ENCODE data around the gene GABBR1. TPM values are rescaled to one million over a fixed set of nuclear protein-coding genes. Genes with fewer than 3 reads are reported as not detected.

The GABBR1 gene
- total and polyA plus RNA-seq, 2 donors (not counting 1 experiment from before 2014, with no cell fraction given): 198 to 241 TPM

GRCh38 chr6:29532320-29532951, 100.5 kb downstream of the GABBR1 start:
- 83% methylated on average over 1 of the region's 2 CpGs for WGBS (ENCODE audit: insufficient coverage)
- H3K36me3 ChIP-seq (replicated peaks in 1 of 2; ENCODE audit: control extremely low read depth in 1 of 2, control insufficient read depth in 1 of 2, extremely low read depth in 1 of 2, insufficient read depth in 2 of 2, low read length in 1 of 2): no peaks in the 10 kb centered on the region
- ChIA-PET POLR2A (interaction anchor here (0.6 kb wide), 1 partner anchor 204 kb away, joined by 12 read pairs; no protein-coding TSS in a partner anchor), CTCF (no interaction called here)
- DNase-seq: no peak
- no peak overlapping the region for H3K27ac ChIP-seq (ENCODE audit: low read length in 2 of 2)
- H3K4me1 ChIP-seq (ENCODE audit: control insufficient read depth in 2 of 2, insufficient read depth in 2 of 2, low read length in 2 of 2): no peaks in the 10 kb centered on the region
- H4K20me1 ChIP-seq (ENCODE audit: control insufficient read depth, insufficient read depth, low read length, poor library complexity, severe bottlenecking): no peaks in the 10 kb centered on the region
- intact Hi-C loops (cut with micrococcal nuclease): no loop called here
- Mint-ChIP-seq H3K9me3 (ENCODE audit: insufficient read depth) (no peaks in the 10 kb centered on the region), H3K4me1 (no peaks in the 10 kb centered on the region), H3K27ac (no peak overlapping the region), H3K4me3 (no peak overlapping the region), H3K27me3 (peaks cover 11% of the 10 kb centered on the region)
- no peak overlapping the region for H2AFZ ChIP-seq (ENCODE audit: insufficient read depth, low read depth, low read length, poor library complexity, severe bottlenecking)
- H3K9me3 ChIP-seq (ENCODE audit: control extremely low read depth in 1 of 3, control insufficient read depth in 2 of 3, insufficient read depth in 1 of 3, low read length in 2 of 3): no peaks in the 10 kb centered on the region
- TF ChIP-seq CTCF (IDR thresholded peaks at IDR 0.05): no peak
- TF ChIP-seq EZH2 (IDR thresholded peaks at IDR 0.05; ENCODE audit: borderline replicate concordance, insufficient read depth, low read depth, low read length, poor library complexity, severe bottlenecking): no peak
- no peak for ATAC-seq (ENCODE audit: low read depth)
- H3K79me2 ChIP-seq (ENCODE audit: control insufficient read depth, insufficient read depth, low read length): no peaks in the 10 kb centered on the region
- H3K27me3 ChIP-seq (replicated peaks in 1 of 4; ENCODE audit: control extremely low read depth in 1 of 4, control insufficient read depth in 3 of 4, insufficient read depth in 4 of 4, low read length in 3 of 4): no peaks in the 10 kb centered on the region
- no peak overlapping the region for H3K9ac ChIP-seq (ENCODE audit: low read length)
- no peak overlapping the region for H3K4me3 ChIP-seq (ENCODE audit: control extremely low read depth in 1 of 5, extremely low read depth in 1 of 5, insufficient read depth in 1 of 5, low read depth in 2 of 5, low read length in 4 of 5)
- no peak overlapping the region for H3K4me2 ChIP-seq (replicated peaks; ENCODE audit: low read depth, low read length, poor library complexity, severe bottlenecking)

GRCh38 chr6:29531668-29532067, 101.3 kb downstream of the GABBR1 start:
- Histone ChIP-seq H3K9ac (ENCODE audit: low read length) (no peak overlapping the region), H3K27me3 (replicated peaks in 1 of 4; ENCODE audit: control extremely low read depth in 1 of 4, control insufficient read depth in 3 of 4, insufficient read depth in 4 of 4, low read length in 3 of 4) (peaks cover 0 to 3% (median 0%) of the 10 kb centered on the region in 4 experiments), H3K4me2 (replicated peaks; ENCODE audit: low read depth, low read length, poor library complexity, severe bottlenecking) (no peak overlapping the region), H3K4me1 (ENCODE audit: control insufficient read depth in 2 of 2, insufficient read depth in 2 of 2, low read length in 2 of 2) (no peaks in the 10 kb centered on the region), H3K79me2 (ENCODE audit: control insufficient read depth, insufficient read depth, low read length) (no peaks in the 10 kb centered on the region), H3K36me3 (replicated peaks in 1 of 2; ENCODE audit: control extremely low read depth in 1 of 2, control insufficient read depth in 1 of 2, extremely low read depth in 1 of 2, insufficient read depth in 2 of 2, low read length in 1 of 2) (no peaks in the 10 kb centered on the region), H3K4me3 (ENCODE audit: control extremely low read depth in 1 of 5, extremely low read depth in 1 of 5, insufficient read depth in 1 of 5, low read depth in 2 of 5, low read length in 4 of 5) (no peak overlapping the region), H3K9me3 (ENCODE audit: control extremely low read depth in 1 of 3, control insufficient read depth in 2 of 3, insufficient read depth in 1 of 3, low read length in 2 of 3) (no peaks in the 10 kb centered on the region), H4K20me1 (ENCODE audit: control insufficient read depth, insufficient read depth, low read length, poor library complexity, severe bottlenecking) (no peaks in the 10 kb centered on the region), H3K27ac (ENCODE audit: low read length in 2 of 2) (no peak overlapping the region), H2AFZ (ENCODE audit: insufficient read depth, low read depth, low read length, poor library complexity, severe bottlenecking) (no peak overlapping the region)
- 49% methylated on average over 3 of the region's 3 CpGs for WGBS (ENCODE audit: insufficient coverage)
- TF ChIP-seq CTCF (IDR thresholded peaks at IDR 0.05): no peak
- TF ChIP-seq EZH2 (IDR thresholded peaks at IDR 0.05; ENCODE audit: borderline replicate concordance, insufficient read depth, low read depth, low read length, poor library complexity, severe bottlenecking): no peak
- H3K9me3 Mint-ChIP-seq (ENCODE audit: insufficient read depth): no peaks in the 10 kb centered on the region
- CTCF ChIA-PET: no interaction called here
- ATAC-seq (ENCODE audit: low read depth) (no peak), DNase-seq (no peak)
- H3K27me3 Mint-ChIP-seq: peaks cover 15% of the 10 kb centered on the region
- intact Hi-C loops (cut with micrococcal nuclease): no loop called here
- POLR2A ChIA-PET: interaction anchor here (0.6 kb wide), 1 partner anchor 205 kb away, joined by 12 read pairs; no protein-coding TSS in a partner anchor
- no peak overlapping the region for H3K4me3 Mint-ChIP-seq
- H3K27ac Mint-ChIP-seq: no peak overlapping the region
- no peaks in the 10 kb centered on the region for H3K4me1 Mint-ChIP-seq
